ENCODE results near the gene PSTPIP2. TPM values are rescaled to one million over a fixed set of nuclear protein-coding genes. Genes with fewer than 3 reads are reported as not detected.

Gene PSTPIP2
- total and polyA plus RNA-seq, 9 of the 15 experiments (the other 6 are each of a cell fraction or from before 2014, with no cell fraction given): 14.0 to 45.7 (median 27.1) TPM

DNA sequence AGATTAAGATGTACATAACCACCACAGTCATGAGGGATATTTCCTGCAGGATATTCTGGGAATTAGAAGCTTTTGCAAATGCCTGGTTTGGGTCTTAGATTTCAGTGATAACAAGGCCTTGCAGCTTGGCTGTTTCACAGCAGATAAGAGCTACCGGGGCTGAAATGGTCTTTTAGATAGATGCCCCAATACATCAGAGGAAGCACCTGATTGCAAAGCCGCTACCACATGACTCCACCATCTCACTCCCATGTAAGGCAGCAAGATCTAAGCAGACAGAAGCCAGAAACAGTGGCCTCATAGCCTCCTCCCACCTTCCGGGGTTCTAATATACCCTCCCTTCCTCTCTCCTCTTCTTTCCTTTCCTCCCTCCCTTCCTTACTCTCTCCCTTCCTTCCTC lies 73.8 kb downstream of the PSTPIP2 start (continued):
- TF ChIP-seq, protein P1, sequence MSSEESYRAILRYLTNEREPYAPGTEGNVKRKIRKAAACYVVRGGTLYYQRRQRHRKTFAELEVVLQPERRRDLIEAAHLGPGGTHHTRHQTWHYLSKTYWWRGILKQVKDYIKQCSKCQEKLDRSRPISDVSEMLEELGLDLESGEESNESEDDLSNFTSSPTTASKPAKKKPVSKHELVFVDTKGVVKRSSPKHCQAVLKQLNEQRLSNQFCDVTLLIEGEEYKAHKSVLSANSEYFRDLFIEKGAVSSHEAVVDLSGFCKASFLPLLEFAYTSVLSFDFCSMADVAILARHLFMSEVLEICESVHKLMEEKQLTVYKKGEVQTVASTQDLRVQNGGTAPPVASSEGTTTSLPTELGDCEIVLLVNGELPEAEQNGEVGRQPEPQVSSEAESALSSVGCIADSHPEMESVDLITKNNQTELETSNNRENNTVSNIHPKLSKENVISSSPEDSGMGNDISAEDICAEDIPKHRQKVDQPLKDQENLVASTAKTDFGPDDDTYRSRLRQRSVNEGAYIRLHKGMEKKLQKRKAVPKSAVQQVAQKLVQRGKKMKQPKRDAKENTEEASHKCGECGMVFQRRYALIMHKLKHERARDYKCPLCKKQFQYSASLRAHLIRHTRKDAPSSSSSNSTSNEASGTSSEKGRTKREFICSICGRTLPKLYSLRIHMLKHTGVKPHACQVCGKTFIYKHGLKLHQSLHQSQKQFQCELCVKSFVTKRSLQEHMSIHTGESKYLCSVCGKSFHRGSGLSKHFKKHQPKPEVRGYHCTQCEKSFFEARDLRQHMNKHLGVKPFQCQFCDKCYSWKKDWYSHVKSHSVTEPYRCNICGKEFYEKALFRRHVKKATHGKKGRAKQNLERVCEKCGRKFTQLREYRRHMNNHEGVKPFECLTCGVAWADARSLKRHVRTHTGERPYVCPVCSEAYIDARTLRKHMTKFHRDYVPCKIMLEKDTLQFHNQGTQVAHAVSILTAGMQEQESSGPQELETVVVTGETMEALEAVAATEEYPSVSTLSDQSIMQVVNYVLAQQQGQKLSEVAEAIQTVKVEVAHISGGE (CRISPR knock-in tag; IDR thresholded peaks at IDR 0.05): no peak
- peak; percentile 64 for TF ChIP-seq CBFA2T2 (conservative IDR thresholded peaks at IDR 0.05)
- TF ChIP-seq, protein P2, sequence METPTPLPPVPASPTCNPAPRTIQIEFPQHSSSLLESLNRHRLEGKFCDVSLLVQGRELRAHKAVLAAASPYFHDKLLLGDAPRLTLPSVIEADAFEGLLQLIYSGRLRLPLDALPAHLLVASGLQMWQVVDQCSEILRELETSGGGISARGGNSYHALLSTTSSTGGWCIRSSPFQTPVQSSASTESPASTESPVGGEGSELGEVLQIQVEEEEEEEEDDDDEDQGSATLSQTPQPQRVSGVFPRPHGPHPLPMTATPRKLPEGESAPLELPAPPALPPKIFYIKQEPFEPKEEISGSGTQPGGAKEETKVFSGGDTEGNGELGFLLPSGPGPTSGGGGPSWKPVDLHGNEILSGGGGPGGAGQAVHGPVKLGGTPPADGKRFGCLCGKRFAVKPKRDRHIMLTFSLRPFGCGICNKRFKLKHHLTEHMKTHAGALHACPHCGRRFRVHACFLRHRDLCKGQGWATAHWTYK (CRISPR knock-in tag; IDR thresholded peaks at IDR 0.05): no peak
- TF ChIP-seq ZNF586 (CRISPR knock-in tag; conservative IDR thresholded peaks at IDR 0.05): no peak
- no peak for TF ChIP-seq HDAC8 (tag; IDR thresholded peaks at IDR 0.05)
- TF ChIP-seq CBFA2T3 (IDR thresholded peaks at IDR 0.05): peak; percentile 77
- TF ChIP-seq POLR3G (IDR thresholded peaks at IDR 0.05; ENCODE audit: extremely low read depth, insufficient read length, insufficient replicate concordance): no peak
- TF ChIP-seq GABPB2 (CRISPR knock-in tag; conservative IDR thresholded peaks at IDR 0.05): no peak
- TF ChIP-seq, protein P3, sequence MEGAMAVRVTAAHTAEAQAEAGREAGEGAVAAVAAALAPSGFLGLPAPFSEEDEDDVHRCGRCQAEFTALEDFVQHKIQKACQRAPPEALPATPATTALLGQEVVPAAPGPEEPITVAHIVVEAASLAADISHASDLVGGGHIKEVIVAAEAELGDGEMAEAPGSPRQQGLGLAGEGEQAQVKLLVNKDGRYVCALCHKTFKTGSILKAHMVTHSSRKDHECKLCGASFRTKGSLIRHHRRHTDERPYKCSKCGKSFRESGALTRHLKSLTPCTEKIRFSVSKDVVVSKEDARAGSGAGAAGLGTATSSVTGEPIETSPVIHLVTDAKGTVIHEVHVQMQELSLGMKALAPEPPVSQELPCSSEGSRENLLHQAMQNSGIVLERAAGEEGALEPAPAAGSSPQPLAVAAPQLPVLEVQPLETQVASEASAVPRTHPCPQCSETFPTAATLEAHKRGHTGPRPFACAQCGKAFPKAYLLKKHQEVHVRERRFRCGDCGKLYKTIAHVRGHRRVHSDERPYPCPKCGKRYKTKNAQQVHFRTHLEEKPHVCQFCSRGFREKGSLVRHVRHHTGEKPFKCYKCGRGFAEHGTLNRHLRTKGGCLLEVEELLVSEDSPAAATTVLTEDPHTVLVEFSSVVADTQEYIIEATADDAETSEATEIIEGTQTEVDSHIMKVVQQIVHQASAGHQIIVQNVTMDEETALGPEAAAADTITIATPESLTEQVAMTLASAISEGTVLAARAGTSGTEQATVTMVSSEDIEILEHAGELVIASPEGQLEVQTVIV (CRISPR knock-in tag; IDR thresholded peaks at IDR 0.05; ENCODE audit: borderline replicate concordance): no peak
- TF ChIP-seq GABPB1 (CRISPR knock-in tag; IDR thresholded peaks at IDR 0.05): no peak
- no peak for TF ChIP-seq ARHGAP35 (IDR thresholded peaks at IDR 0.05; ENCODE audit: partially characterized antibody)
- TF ChIP-seq, protein P4, sequence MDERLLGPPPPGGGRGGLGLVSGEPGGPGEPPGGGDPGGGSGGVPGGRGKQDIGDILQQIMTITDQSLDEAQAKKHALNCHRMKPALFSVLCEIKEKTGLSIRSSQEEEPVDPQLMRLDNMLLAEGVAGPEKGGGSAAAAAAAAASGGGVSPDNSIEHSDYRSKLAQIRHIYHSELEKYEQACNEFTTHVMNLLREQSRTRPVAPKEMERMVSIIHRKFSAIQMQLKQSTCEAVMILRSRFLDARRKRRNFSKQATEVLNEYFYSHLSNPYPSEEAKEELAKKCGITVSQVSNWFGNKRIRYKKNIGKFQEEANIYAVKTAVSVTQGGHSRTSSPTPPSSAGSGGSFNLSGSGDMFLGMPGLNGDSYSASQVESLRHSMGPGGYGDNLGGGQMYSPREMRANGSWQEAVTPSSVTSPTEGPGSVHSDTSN (CRISPR knock-in tag; IDR thresholded peaks at IDR 0.05; ENCODE audit: low read depth): no peak
- TF ChIP-seq, protein P4 (tag; conservative IDR thresholded peaks at IDR 0.05; ENCODE audit: low read depth): no peak
- TF ChIP-seq, protein P5, sequence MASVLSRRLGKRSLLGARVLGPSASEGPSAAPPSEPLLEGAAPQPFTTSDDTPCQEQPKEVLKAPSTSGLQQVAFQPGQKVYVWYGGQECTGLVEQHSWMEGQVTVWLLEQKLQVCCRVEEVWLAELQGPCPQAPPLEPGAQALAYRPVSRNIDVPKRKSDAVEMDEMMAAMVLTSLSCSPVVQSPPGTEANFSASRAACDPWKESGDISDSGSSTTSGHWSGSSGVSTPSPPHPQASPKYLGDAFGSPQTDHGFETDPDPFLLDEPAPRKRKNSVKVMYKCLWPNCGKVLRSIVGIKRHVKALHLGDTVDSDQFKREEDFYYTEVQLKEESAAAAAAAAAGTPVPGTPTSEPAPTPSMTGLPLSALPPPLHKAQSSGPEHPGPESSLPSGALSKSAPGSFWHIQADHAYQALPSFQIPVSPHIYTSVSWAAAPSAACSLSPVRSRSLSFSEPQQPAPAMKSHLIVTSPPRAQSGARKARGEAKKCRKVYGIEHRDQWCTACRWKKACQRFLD (CRISPR knock-in tag; IDR thresholded peaks at IDR 0.05): no peak
- TF ChIP-seq RFX5 (IDR thresholded peaks at IDR 0.05; ENCODE audit: low read depth, low read length): no peak
